ENCODE results near the gene EPHA3.

The EPHA3 gene

GRCh38 chr3:89227634-89228033 is 120.2 kb downstream of the EPHA3 start:
- no peak for DNase-seq (ENCODE audit: low spot score)

- DNase-seq (ENCODE audit: low spot score) = no peak
Observed at GRCh38 chr3:89232155-89232554, 124.7 kb downstream of the EPHA3 start.

GRCh38 chr3:89234620-89235019 is 127.2 kb downstream of the EPHA3 start:
- DNase-seq (ENCODE audit: low spot score) = no peak

GRCh38 chr3:89238846-89239245 is 131.4 kb downstream of the EPHA3 start:
- DNase-seq (ENCODE audit: low spot score) = no peak

GRCh38 chr3:89239774-89240173 is 132.4 kb downstream of the EPHA3 start:
- DNase-seq (ENCODE audit: low spot score) = no peak

- no peak for DNase-seq (ENCODE audit: low spot score)
Observed at GRCh38 chr3:89245612-89246011, 138.2 kb downstream of the EPHA3 start.

GRCh38 chr3:89246326-89246725 is 138.9 kb downstream of the EPHA3 start:
- DNase-seq (ENCODE audit: low spot score) = no peak

GRCh38 chr3:89250742-89251141 is 143.3 kb downstream of the EPHA3 start:
- DNase-seq (ENCODE audit: low spot score) = no peak

GRCh38 chr3:89252016-89252415 is 144.6 kb downstream of the EPHA3 start:
- DNase-seq (ENCODE audit: low spot score) = no peak

GRCh38 chr3:89252860-89253259 is 145.4 kb downstream of the EPHA3 start:
- no peak for DNase-seq (ENCODE audit: low spot score)

- DNase-seq (ENCODE audit: low spot score) = no peak
Observed at GRCh38 chr3:89256395-89256794, 149.0 kb downstream of the EPHA3 start.

- peak; percentile 6 for DNase-seq (ENCODE audit: low spot score)
Observed at GRCh38 chr3:89256882-89257281, 149.5 kb downstream of the EPHA3 start.

- DNase-seq (ENCODE audit: low spot score) = no peak
Observed at GRCh38 chr3:89260721-89261120, 153.3 kb downstream of the EPHA3 start.

GRCh38 chr3:89261673-89262072 is 154.3 kb downstream of the EPHA3 start:
- no peak for DNase-seq (ENCODE audit: low spot score)

GRCh38 chr3:89262309-89262929 is 155.0 kb downstream of the EPHA3 start:
- DNase-seq (ENCODE audit: low spot score) = no peak

- DNase-seq (ENCODE audit: low spot score) = no peak
Observed at GRCh38 chr3:89264037-89264560, 156.7 kb downstream of the EPHA3 start.

GRCh38 chr3:89266074-89266473 is 158.7 kb downstream of the EPHA3 start:
- DNase-seq (ENCODE audit: low spot score) = no peak

- DNase-seq (ENCODE audit: low spot score) = no peak
Observed at GRCh38 chr3:89268059-89268458, 160.6 kb downstream of the EPHA3 start.

GRCh38 chr3:89270201-89270600 is 162.8 kb downstream of the EPHA3 start:
- no peak for DNase-seq (ENCODE audit: low spot score)

- DNase-seq (ENCODE audit: low spot score) = no peak
Observed at GRCh38 chr3:89275001-89275400, 167.6 kb downstream of the EPHA3 start.

- DNase-seq (ENCODE audit: low spot score) = no peak
Observed at GRCh38 chr3:89276116-89276515, 168.7 kb downstream of the EPHA3 start.

- DNase-seq (ENCODE audit: low spot score) = peak; percentile 5
Observed at GRCh38 chr3:89278302-89279025, 171.0 kb downstream of the EPHA3 start.

- DNase-seq (ENCODE audit: low spot score) = no peak
Observed at GRCh38 chr3:89280301-89280700, 172.9 kb downstream of the EPHA3 start.

Data from HuH-7.5 (cell line).